SK-N-SH treated with all-trans-retinoic acid at 6 μM for 48 hours (cell line): ENCODE measurements around the gene NRDC.

Source experiments
- ESRRG ChIP-seq: fragments of 250-450 bp; sonication (Bioruptor Pico); IDR thresholded peaks from 2 replicates; pipeline ENCODE4 v1.6.1; 2021; ENCODE audit warnings: mild to moderate bottlenecking
- TCF4 ChIP-seq: fragments of 250-450 bp; sonication (Bioruptor Pico); IDR thresholded peaks from 2 replicates; pipeline ENCODE4 v1.8.0; 2021; ENCODE audit warnings: mild to moderate bottlenecking, moderate library complexity, borderline replicate concordance

DNA sequence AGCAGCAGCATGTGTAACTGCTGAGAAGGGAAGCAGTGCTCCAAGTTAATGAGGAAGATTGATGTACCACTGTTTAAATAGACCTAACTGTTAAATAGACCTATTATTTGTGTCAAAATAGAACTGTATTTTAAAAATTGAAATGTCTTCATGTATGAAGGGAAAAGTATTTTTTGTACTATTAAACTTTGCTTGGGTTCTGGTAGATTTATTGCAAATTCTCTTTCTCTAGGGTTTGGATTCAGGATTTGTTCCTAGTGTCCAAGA is 133.3 kb downstream of the NRDC start:
- TF ChIP-seq ESRRG (CRISPR knock-in tag) (no peak), TCF4 (no peak)
